ENCODE data around the gene RAB3GAP2. TPM values are rescaled to one million over a fixed set of nuclear protein-coding genes. Genes with fewer than 3 reads are reported as not detected.
A peak's percentile ranks its signal among the peaks of the same experiment; 100 is the strongest.
"Not testable (repeated sequence)": the region's sequence is repeated elsewhere in the genome, so short reads cannot be mapped to it uniquely, and the experiment has no call there.

RAB3GAP2 gene
- total RNA-seq, 2 donors from 2014 or later: 62.9 to 66.0 TPM

- H3K4me3 Mint-ChIP-seq: no peak overlapping the region
Observed at GRCh38 chr1:220203816-220204215, 68.4 kb downstream of the RAB3GAP2 start.

GRCh38 chr1:220198186-220199005 lies 73.9 kb downstream of the RAB3GAP2 start:
- no peak for DNase-seq
- no peak overlapping the region for H3K4me3 Mint-ChIP-seq
- no peaks in the 10 kb centered on the region for H3K9me3 Mint-ChIP-seq
- no peak for ATAC-seq (replicated peaks in 1 of 2)
- no peaks in the 10 kb centered on the region for H3K27me3 Mint-ChIP-seq (ENCODE audit: low read depth)
- H3K36me3 Mint-ChIP-seq (ENCODE audit: insufficient read depth in 2 of 2): peaks cover 0 to 7% of the 10 kb centered on the region in 2 donors
- H3K27ac Mint-ChIP-seq: no peak overlapping the region
- no peaks in the 10 kb centered on the region for H3K4me1 Mint-ChIP-seq (ENCODE audit: low read depth)

More at GRCh38 chr1:220203816-220204215, 68.4 kb downstream of the RAB3GAP2 start:
- no peaks in the 10 kb centered on the region for H3K9me3 Mint-ChIP-seq
- ATAC-seq (replicated peaks in 1 of 2): no peak
- no peaks in the 10 kb centered on the region for H3K4me1 Mint-ChIP-seq (ENCODE audit: low read depth)
- no peaks in the 10 kb centered on the region for H3K27me3 Mint-ChIP-seq (ENCODE audit: low read depth)
- no peak for DNase-seq
- H3K27ac Mint-ChIP-seq: no peak overlapping the region
- peaks cover 19 to 30% of the 10 kb centered on the region in 2 donors for H3K36me3 Mint-ChIP-seq (ENCODE audit: insufficient read depth in 2 of 2)

- Mint-ChIP-seq H3K4me3 (no peak overlapping the region), H3K4me1 (ENCODE audit: low read depth) (no peaks in the 10 kb centered on the region), H3K36me3 (ENCODE audit: insufficient read depth in 2 of 2) (peaks cover 2 to 9% of the 10 kb centered on the region in 2 donors), H3K27ac (no peak overlapping the region), H3K9me3 (no peaks in the 10 kb centered on the region), H3K27me3 (ENCODE audit: low read depth) (no peaks in the 10 kb centered on the region)
- ATAC-seq (replicated peaks in 1 of 2) (no peak), DNase-seq (no peak)
Observed at GRCh38 chr1:220195701-220196100, 76.6 kb downstream of the RAB3GAP2 start.

- DNase-seq (no peak), ATAC-seq (replicated peaks in 1 of 2) (no peak)
- Mint-ChIP-seq H3K4me3 (no peak overlapping the region), H3K4me1 (ENCODE audit: low read depth) (no peaks in the 10 kb centered on the region), H3K36me3 (ENCODE audit: insufficient read depth in 2 of 2) (peaks cover 4 to 25% of the 10 kb centered on the region in 2 donors), H3K27me3 (ENCODE audit: low read depth) (no peaks in the 10 kb centered on the region), H3K27ac (no peak overlapping the region), H3K9me3 (no peaks in the 10 kb centered on the region)
Observed at GRCh38 chr1:220189750-220190347, 82.4 kb downstream of the RAB3GAP2 start.

GRCh38 chr1:220188538-220188937 lies 83.7 kb downstream of the RAB3GAP2 start:
- H3K27me3 Mint-ChIP-seq (ENCODE audit: low read depth): no peaks in the 10 kb centered on the region
- no peaks in the 10 kb centered on the region for H3K4me1 Mint-ChIP-seq (ENCODE audit: low read depth)
- H3K9me3 Mint-ChIP-seq: no peaks in the 10 kb centered on the region
- H3K4me3 Mint-ChIP-seq: no peak overlapping the region
- peaks cover 4 to 22% of the 10 kb centered on the region in 2 donors for H3K36me3 Mint-ChIP-seq (ENCODE audit: insufficient read depth in 2 of 2)
- no peak for DNase-seq
- H3K27ac Mint-ChIP-seq: no peak overlapping the region
- no peak for ATAC-seq (replicated peaks in 1 of 2)

- Mint-ChIP-seq H3K27me3 (ENCODE audit: low read depth) (no peaks in the 10 kb centered on the region), H3K4me3 (no peak overlapping the region), H3K36me3 (ENCODE audit: insufficient read depth in 2 of 2) (peaks cover 4 to 21% of the 10 kb centered on the region in 2 donors), H3K9me3 (no peaks in the 10 kb centered on the region), H3K4me1 (ENCODE audit: low read depth) (no peaks in the 10 kb centered on the region), H3K27ac (no peak overlapping the region)
- no peak for DNase-seq
- ATAC-seq (replicated peaks in 1 of 2): no peak
Observed at GRCh38 chr1:220186752-220187151, 85.5 kb downstream of the RAB3GAP2 start.

- Mint-ChIP-seq H3K36me3 (ENCODE audit: insufficient read depth in 2 of 2) (peaks cover 4 to 25% of the 10 kb centered on the region in 2 donors), H3K27ac (no peak overlapping the region), H3K27me3 (ENCODE audit: low read depth) (no peaks in the 10 kb centered on the region), H3K9me3 (no peaks in the 10 kb centered on the region), H3K4me1 (ENCODE audit: low read depth) (no peaks in the 10 kb centered on the region), H3K4me3 (no peak overlapping the region)
- DNase-seq (no peak), ATAC-seq (replicated peaks in 1 of 2) (no peak)
Observed at GRCh38 chr1:220184506-220184905, 87.7 kb downstream of the RAB3GAP2 start.

- ATAC-seq (replicated peaks in 1 of 2): no peak
- no peak overlapping the region for H3K27ac Mint-ChIP-seq
- H3K4me1 Mint-ChIP-seq (ENCODE audit: low read depth): no peaks in the 10 kb centered on the region
- H3K9me3 Mint-ChIP-seq: no peaks in the 10 kb centered on the region
- no peak overlapping the region for H3K4me3 Mint-ChIP-seq
- H3K27me3 Mint-ChIP-seq (ENCODE audit: low read depth): no peaks in the 10 kb centered on the region
- peaks cover 2 to 28% of the 10 kb centered on the region in 2 donors for H3K36me3 Mint-ChIP-seq (ENCODE audit: insufficient read depth in 2 of 2)
- DNase-seq: no peak
Observed at GRCh38 chr1:220182656-220183055, 89.6 kb downstream of the RAB3GAP2 start.

- peaks cover 2 to 30% of the 10 kb centered on the region in 2 donors for H3K36me3 Mint-ChIP-seq (ENCODE audit: insufficient read depth in 2 of 2)
- ATAC-seq (replicated peaks in 1 of 2): no peak
- H3K27ac Mint-ChIP-seq: no peak overlapping the region
Observed at GRCh38 chr1:220182111-220182510, 90.1 kb downstream of the RAB3GAP2 start.

GRCh38 chr1:220176540-220176939 lies 95.7 kb downstream of the RAB3GAP2 start:
- DNase-seq (no peak), ATAC-seq (replicated peaks in 1 of 2) (no peak)
- Mint-ChIP-seq H3K4me3 (no peak overlapping the region), H3K9me3 (no peaks in the 10 kb centered on the region), H3K36me3 (ENCODE audit: insufficient read depth in 2 of 2) (peaks cover 7 to 37% of the 10 kb centered on the region in 2 donors), H3K27ac (no peak overlapping the region), H3K27me3 (ENCODE audit: low read depth) (no peaks in the 10 kb centered on the region), H3K4me1 (ENCODE audit: low read depth) (no peaks in the 10 kb centered on the region)

More at GRCh38 chr1:220182111-220182510, 90.1 kb downstream of the RAB3GAP2 start:
- Mint-ChIP-seq H3K4me1 (ENCODE audit: low read depth) (no peaks in the 10 kb centered on the region), H3K4me3 (no peak overlapping the region), H3K27me3 (ENCODE audit: low read depth) (no peaks in the 10 kb centered on the region), H3K9me3 (no peaks in the 10 kb centered on the region)
- DNase-seq: no peak

GRCh38 chr1:220170836-220171526 lies 101.3 kb downstream of the RAB3GAP2 start:
- H3K36me3 Mint-ChIP-seq (ENCODE audit: insufficient read depth in 2 of 2): peaks cover 15 to 38% of the 10 kb centered on the region in 2 donors
- H3K27ac Mint-ChIP-seq: no peak overlapping the region
- no peak overlapping the region for H3K4me3 Mint-ChIP-seq

GRCh38 chr1:220169887-220170286 lies 102.4 kb downstream of the RAB3GAP2 start:
- not testable (repeated sequence) for H3K27me3 Mint-ChIP-seq (ENCODE audit: low read depth); DNase-seq; ATAC-seq (replicated peaks in 1 of 2); H3K4me1 Mint-ChIP-seq (ENCODE audit: low read depth); H3K27ac Mint-ChIP-seq; H3K9me3 Mint-ChIP-seq; H3K4me3 Mint-ChIP-seq
- peaks cover 15 to 40% of the 10 kb centered on the region in 2 donors for H3K36me3 Mint-ChIP-seq (ENCODE audit: insufficient read depth in 2 of 2)

More at GRCh38 chr1:220170836-220171526, 101.3 kb downstream of the RAB3GAP2 start:
- Mint-ChIP-seq H3K27me3 (ENCODE audit: low read depth) (no peaks in the 10 kb centered on the region), H3K4me1 (ENCODE audit: low read depth) (no peaks in the 10 kb centered on the region), H3K9me3 (peaks cover 0 to 2% of the 10 kb centered on the region in 2 donors)
- ATAC-seq (replicated peaks in 1 of 2) (no peak), DNase-seq (no peak)

- ATAC-seq (replicated peaks in 1 of 2): no peak
- peaks cover 0 to 2% of the 10 kb centered on the region in 2 donors for H3K9me3 Mint-ChIP-seq
- H3K36me3 Mint-ChIP-seq (ENCODE audit: insufficient read depth in 2 of 2): peaks cover 11 to 35% of the 10 kb centered on the region in 2 donors
- H3K27ac Mint-ChIP-seq: peak overlapping the region; percentile 63
- DNase-seq: no peak
- H3K4me1 Mint-ChIP-seq (ENCODE audit: low read depth): no peaks in the 10 kb centered on the region
- H3K4me3 Mint-ChIP-seq: no peak overlapping the region
- H3K27me3 Mint-ChIP-seq (ENCODE audit: low read depth): no peaks in the 10 kb centered on the region
Observed at GRCh38 chr1:220166853-220167252, 105.4 kb downstream of the RAB3GAP2 start.
